ENCODE results near the gene AGR3.

AGR3 gene

DNA sequence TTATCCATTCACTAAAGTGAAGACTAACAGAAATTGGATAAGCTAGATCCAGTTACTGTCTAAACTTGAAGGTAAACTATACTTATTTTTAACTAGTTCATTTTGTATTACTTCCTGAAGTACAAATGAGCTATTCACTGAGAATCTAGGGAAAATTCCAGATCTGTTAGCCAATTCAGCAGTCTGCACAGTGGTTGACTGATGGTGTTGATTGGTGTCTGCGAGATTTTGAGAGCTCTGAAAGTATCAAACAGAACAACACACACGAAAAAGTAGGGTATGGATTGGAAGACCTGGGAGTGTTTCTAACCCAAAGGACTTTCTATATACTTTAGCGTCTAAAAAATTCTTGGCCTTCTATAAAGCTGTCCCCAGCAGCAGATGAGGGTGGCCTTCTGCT, 43.4 kb downstream of the AGR3 start:
- DNase-seq (ENCODE audit: low read depth in 4 of 4, low spot score in 1 of 4): no peak

DNA sequence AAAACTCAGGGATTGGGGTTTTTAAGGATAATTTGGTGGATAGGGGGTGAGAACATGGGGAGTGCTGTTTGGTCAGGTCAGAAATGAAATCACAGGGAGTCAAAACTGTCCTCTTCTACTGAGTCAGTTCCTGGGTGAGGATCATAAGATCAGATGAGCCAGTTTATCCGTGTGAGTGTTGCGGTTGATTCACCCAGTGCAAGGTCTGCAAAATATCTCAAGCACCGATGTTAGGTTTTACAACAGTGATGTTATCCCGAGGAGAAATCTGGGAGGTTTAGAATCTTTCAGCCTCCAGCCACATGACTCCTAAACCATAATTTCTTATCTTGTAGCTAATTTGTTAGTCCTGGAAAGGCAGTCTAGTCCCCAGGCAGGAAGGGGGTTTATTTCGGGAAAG, 45.3 kb downstream of the AGR3 start:
- no peak for DNase-seq (ENCODE audit: low read depth in 4 of 4, low spot score in 1 of 4)

- no peak for DNase-seq (ENCODE audit: low read depth in 4 of 4, low spot score in 1 of 4)
Observed at GRCh38 chr7:16833373-16833772, 48.4 kb downstream of the AGR3 start.

DNA sequence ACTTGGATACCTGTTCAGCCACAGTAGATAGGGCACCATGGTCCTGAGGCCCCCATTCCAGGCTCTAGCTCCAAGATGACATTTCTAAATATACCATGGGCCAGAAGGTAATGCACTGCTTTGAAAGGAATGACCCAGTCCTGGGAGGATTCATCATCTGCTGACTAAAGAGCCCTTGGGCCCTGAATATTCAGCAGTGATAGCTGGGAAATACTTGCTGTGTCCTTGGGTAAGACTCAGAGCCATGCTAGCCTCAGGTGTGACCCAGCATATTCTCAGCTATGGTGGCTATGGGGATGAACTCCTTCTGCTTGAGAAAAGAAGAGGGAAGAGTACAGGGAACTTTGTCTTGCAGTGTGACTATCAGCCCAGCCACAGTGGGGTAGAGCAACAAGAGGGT, 55.7 kb downstream of the AGR3 start:
- no peak for DNase-seq (ENCODE audit: low read depth in 4 of 4, low spot score in 1 of 4)

GRCh38 chr7:16822029-16822428, 59.8 kb downstream of the AGR3 start:
- DNase-seq (ENCODE audit: low read depth in 4 of 4, low spot score in 1 of 4): no peak

GRCh38 chr7:16818732-16819131, 63.1 kb downstream of the AGR3 start:
- no peak for DNase-seq (ENCODE audit: low read depth in 4 of 4, low spot score in 1 of 4)

DNA sequence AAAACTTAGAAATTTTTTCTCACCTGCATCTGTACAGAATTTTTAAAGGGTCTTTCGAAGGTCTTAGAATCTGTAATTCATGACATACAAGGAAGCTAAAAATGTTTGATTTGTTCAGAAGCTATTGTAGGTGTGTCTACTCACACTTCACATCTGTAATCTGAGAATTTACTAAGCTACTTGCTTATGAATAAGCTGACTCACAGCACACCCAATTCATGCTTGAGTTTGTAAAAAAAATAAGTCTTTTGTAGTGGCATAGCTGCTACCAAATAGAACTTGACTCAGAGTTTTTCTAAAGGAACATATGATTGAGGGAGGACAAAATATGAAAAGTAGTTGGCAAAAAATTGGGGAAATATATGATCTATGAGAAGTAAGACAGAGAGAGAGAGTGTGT, 64.2 kb downstream of the AGR3 start:
- DNase-seq (ENCODE audit: low read depth in 4 of 4, low spot score in 1 of 4): no peak

- DNase-seq (ENCODE audit: low read depth in 4 of 4, low spot score in 1 of 4): no peak
Observed at GRCh38 chr7:16816824-16817223, 65.0 kb downstream of the AGR3 start.

- no peak for DNase-seq (ENCODE audit: low read depth in 4 of 4, low spot score in 1 of 4)
Observed at GRCh38 chr7:16815001-16815400, 66.8 kb downstream of the AGR3 start.

GRCh38 chr7:16813232-16813616, 68.6 kb downstream of the AGR3 start:
- no peak for DNase-seq (ENCODE audit: low read depth in 4 of 4, low spot score in 1 of 4)

- no peak for DNase-seq (ENCODE audit: low read depth in 4 of 4, low spot score in 1 of 4)
Observed at GRCh38 chr7:16812542-16813231, 69.1 kb downstream of the AGR3 start.

DNA sequence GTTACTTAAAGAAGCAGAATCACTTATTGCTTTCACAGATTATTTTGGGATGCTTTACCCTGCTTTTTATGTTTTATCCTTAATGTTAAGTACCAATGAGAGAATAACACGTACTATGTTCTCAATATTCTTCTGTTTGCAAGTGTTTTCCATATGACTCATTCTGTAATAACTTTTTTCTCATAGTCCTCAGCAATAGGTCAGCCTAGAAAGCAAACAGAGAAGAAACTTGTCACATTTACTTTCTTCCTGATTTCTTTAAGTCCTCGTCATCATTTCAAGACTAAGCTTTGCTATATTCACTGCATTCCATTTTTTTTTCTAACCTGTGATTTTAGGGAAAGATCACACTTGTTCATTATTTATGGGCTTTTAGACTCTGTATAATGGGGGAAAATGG, 70.2 kb downstream of the AGR3 start:
- no peak for DNase-seq (ENCODE audit: low read depth in 4 of 4, low spot score in 1 of 4)

DNA sequence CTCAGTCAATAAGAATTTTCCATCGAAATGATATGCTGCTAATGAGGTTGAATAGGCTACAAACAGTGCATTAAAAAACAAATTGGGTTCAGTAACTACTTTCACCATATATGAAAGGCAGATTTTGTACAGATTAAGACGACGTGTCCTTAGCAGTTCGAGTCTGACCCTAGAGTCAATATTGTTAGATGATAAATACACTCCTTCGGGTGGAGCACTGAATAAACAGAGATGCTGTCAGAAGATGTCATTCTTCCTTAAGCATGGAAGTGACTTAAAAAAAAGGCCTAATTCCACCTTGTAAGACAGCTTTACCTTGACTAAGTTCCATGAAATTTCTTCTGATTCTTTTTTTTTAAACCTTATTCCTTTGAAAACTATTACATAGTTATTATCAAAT, 71.2 kb downstream of the AGR3 start:
- DNase-seq (ENCODE audit: low read depth in 4 of 4, low spot score in 1 of 4): no peak

DNA sequence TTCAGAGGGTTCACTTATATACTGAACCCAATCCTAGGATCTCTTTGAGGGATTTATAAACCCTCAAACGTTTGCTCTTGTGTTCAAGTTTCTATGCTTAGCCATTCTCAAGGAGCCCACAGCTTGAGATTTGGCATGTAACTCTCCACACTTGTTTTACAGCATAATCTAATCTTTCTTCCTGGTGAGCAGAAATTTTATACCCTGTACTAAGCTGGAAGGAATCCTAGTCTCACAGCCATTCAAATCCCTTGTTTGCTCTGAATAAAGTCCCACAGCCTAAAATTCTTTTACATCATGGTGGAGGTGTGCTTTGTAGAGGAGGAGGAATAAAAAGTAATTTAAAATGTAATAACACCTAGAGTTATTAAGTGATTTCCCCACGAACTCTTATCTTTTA, 71.7 kb downstream of the AGR3 start:
- DNase-seq (ENCODE audit: low read depth in 4 of 4, low spot score in 1 of 4): no peak

All from stimulated activated CD4-positive, alpha-beta T cell treated with anti-CD3 and anti-CD28 coated beads, Interleukin-1b, Interleukin-23, amount 100 ng/mL, for 24 hours (primary cell).